ENCODE data around the gene PLXNA4.

GRCh38 chr7:132145466-132145865, 430.8 kb downstream of the PLXNA4 start:
- TF ChIP-seq CTCF (IDR thresholded peaks at IDR 0.05 in 4 of 5, conservative IDR thresholded peaks at IDR 0.05 in 1 of 5) (no peak), POLR2A (IDR thresholded peaks at IDR 0.05) (no peak)
